Breast epithelium (tissue), 3 donors: Measurements from ENCODE around the gene USP17L18.
"Not testable (repeated sequence)": the region's sequence is repeated elsewhere in the genome, so short reads cannot be mapped to it uniquely, and the experiment has no call there.

Source experiments
- CTCF ChIP-seq, 3 donors: fragments of 450-650 bp; IDR thresholded peaks; one replicate each; pipeline ENCODE4 v1.5.1; 2016 to 2017; ENCODE audit warnings: antibody characterized with exemption in 3 of 3, mild to moderate bottlenecking in 3 of 3, moderate library complexity in 3 of 3
- POLR2A ChIP-seq: fragments of 450-650 bp; IDR thresholded peaks from one replicate; pipeline ENCODE4 v1.6.1; 2016; ENCODE audit warnings: antibody characterized with exemption, mild to moderate bottlenecking, moderate library complexity
- POLR2AphosphoS5 ChIP-seq, 3 donors: sonication (generic); formaldehyde crosslinking; IDR thresholded peaks; one replicate each; pipeline ENCODE4 v1.6.1; 2017; ENCODE audit warnings: antibody characterized with exemption in 3 of 3

GRCh38 chr4:9234085-9234484, 14.3 kb upstream of the USP17L18 start, which contains the start of gene USP17L15:
- TF ChIP-seq POLR2AphosphoS5 (IDR thresholded peaks at IDR 0.05); CTCF (IDR thresholded peaks at IDR 0.05); POLR2A: not testable (repeated sequence)
